ENCODE results near the gene COX20.

DNA sequence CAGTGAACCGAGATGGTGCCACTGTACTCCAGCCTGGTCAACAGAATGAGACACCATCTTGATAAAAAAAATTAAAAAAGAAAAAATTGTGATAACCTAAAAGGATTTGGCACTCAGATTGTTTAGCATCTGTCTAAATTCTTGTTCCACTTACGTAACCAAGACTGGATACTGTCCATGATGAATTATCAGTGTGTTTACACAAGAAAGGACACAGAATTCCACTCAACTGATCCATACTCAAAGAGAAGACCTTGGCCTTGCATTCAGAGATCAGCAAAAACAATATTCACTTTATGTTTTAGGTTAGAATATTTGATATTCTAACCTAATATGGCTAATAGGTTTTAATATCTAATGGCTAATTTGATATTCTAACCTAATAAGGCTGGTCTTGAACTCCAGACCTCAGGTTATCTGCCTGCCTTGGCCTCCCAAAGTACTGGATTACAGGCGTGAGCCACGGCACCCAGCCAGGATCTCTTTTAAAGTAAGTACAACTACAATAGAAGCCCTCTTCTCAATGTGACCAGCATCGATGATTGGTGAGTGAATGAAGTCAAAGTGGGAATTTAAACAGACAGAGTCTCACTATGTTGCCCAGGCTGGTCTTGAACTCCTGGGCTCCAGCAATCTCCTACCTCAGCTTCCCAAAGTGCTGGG lies 43.1 kb upstream of the COX20 start:
- TF ChIP-seq, protein P1, sequence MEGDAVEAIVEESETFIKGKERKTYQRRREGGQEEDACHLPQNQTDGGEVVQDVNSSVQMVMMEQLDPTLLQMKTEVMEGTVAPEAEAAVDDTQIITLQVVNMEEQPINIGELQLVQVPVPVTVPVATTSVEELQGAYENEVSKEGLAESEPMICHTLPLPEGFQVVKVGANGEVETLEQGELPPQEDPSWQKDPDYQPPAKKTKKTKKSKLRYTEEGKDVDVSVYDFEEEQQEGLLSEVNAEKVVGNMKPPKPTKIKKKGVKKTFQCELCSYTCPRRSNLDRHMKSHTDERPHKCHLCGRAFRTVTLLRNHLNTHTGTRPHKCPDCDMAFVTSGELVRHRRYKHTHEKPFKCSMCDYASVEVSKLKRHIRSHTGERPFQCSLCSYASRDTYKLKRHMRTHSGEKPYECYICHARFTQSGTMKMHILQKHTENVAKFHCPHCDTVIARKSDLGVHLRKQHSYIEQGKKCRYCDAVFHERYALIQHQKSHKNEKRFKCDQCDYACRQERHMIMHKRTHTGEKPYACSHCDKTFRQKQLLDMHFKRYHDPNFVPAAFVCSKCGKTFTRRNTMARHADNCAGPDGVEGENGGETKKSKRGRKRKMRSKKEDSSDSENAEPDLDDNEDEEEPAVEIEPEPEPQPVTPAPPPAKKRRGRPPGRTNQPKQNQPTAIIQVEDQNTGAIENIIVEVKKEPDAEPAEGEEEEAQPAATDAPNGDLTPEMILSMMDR (IDR thresholded peaks at IDR 0.05) = no peak
- no peak for TF ChIP-seq POLR2A (IDR thresholded peaks at IDR 0.05)
